HepG2 (cell line): ENCODE results near the gene C19orf85. TPM values are rescaled to one million over a fixed set of nuclear protein-coding genes. Genes with fewer than 3 reads are reported as not detected.

Source experiments
- ATAC-seq: fragments of 200-7000 bp; cut with Tn5 transposase; 3 replicates; pipeline ENCODE4 v1.9.1; 2020; ENCODE audit warnings: mild to moderate bottlenecking, moderate library complexity
- BruUV-seq: library from RNA; stranded (reverse); fragments of 400-500 nt; replicated peaks from 2 replicates; lab custom pipeline; 2021; lab: Mats Ljungman, UMichigan
- CTCF ChIA-PET: fragments of 300-600 bp; formaldehyde crosslinking; extraction: SDS; loops from one replicate; lab custom pipeline; 2021; ENCODE audit warnings: low total read pairs, inconsistent platforms, low intra/inter-chr PET ratio; lab: Yijun Ruan, JAX
- POLR2A ChIA-PET: fragments of 350-600 bp; sonication (Branson Sonifier 250); formaldehyde crosslinking; loops from one replicate; lab custom pipeline; 2020; ENCODE audit warnings: antibody characterized with exemption, inconsistent platforms; lab: Yijun Ruan, JAX
- DNase-seq: peaks from one replicate; pipeline ENCODE4 v3.0.0-alpha.2; 2015; ENCODE audit warnings: low spot score
- FAIRE-seq: peaks from 3 replicates; lab custom pipeline; 2011; peaks lifted over from hg19 to GRCh38; lab: Jason Lieb, UNC
- H2AFZ ChIP-seq: one replicate; pipeline ENCODE4 v1.6.1; 2011; ENCODE audit warnings: low read length, inconsistent platforms
- H3K27ac ChIP-seq: fragments of 300-600 bp; 3 replicates; pipeline ENCODE4 v1.8.0; 2011; ENCODE audit warnings: mixed run types, mild to moderate bottlenecking, mixed read lengths, low read length, inconsistent platforms; ENCODE audit not compliant: insufficient read depth; ENCODE audit errors: extremely low read length
- H3K27me3 ChIP-seq, 2 experiments: fragments of 200-600 bp in 1 of 2; 2 replicates in 1 of 2; 3 replicates in 1 of 2; pipeline versions ENCODE4 v1.6.0 to v1.8.0; 2011; ENCODE audit warnings: low read length in 2 of 2, mild to moderate bottlenecking in 2 of 2, moderate library complexity in 2 of 2, inconsistent platforms in 1 of 2; ENCODE audit not compliant: insufficient read depth in 2 of 2, control insufficient read depth in 1 of 2
- H3K36me3 ChIP-seq, 2 experiments: fragments of 200-600 bp in 1 of 2; replicated peaks in 1 of 2; 2 replicates in 1 of 2; 3 replicates in 1 of 2; pipeline versions ENCODE4 v1.5.1 to v1.8.0; 2011; ENCODE audit warnings: low read length in 2 of 2, inconsistent platforms in 1 of 2; ENCODE audit not compliant: insufficient read depth in 2 of 2, control insufficient read depth in 1 of 2
- H3K4me1 ChIP-seq: 2 replicates; pipeline ENCODE4 v1.5.1; 2012; ENCODE audit warnings: low read length, inconsistent platforms; ENCODE audit not compliant: insufficient read depth
- H3K4me2 ChIP-seq: 2 replicates; pipeline ENCODE4 v1.6.0; 2011; ENCODE audit warnings: low read depth, low read length, inconsistent platforms
- H3K4me3 ChIP-seq, 3 experiments: fragments of 200-600 bp in 1 of 3; sonication (generic), shearing (Covaris generic) in 1 of 3; replicated peaks in 1 of 3; 2 replicates each; pipeline ENCODE4 v1.5.1; 2011 to 2016; ENCODE audit warnings: low read length in 3 of 3, inconsistent platforms in 2 of 3, low read depth in 2 of 3, mild to moderate bottlenecking in 2 of 3, control low read depth in 1 of 3, mixed read lengths in 1 of 3; ENCODE audit not compliant: insufficient read depth in 1 of 3
- H3K79me2 ChIP-seq: one replicate; pipeline ENCODE4 v1.6.1; 2011; ENCODE audit warnings: low read length, inconsistent platforms; ENCODE audit not compliant: insufficient read depth
- H3K9ac ChIP-seq: 2 replicates; pipeline ENCODE4 v1.6.0; 2011; ENCODE audit warnings: mild to moderate bottlenecking, low read depth, low read length, inconsistent platforms; ENCODE audit not compliant: insufficient read depth
- H3K9me3 ChIP-seq: 2 replicates; pipeline ENCODE4 v1.5.1; 2012; ENCODE audit warnings: mild to moderate bottlenecking, low read length
- H4K20me1 ChIP-seq: 2 replicates; pipeline ENCODE4 v1.6.0; 2011; ENCODE audit warnings: inconsistent platforms, mild to moderate bottlenecking, low read length, moderate library complexity; ENCODE audit not compliant: insufficient read depth
- CAMTA2 ChIP-seq: sonication (generic); formaldehyde crosslinking; IDR thresholded peaks from 2 replicates; pipeline ENCODE4 v1.4.0; 2020; ENCODE audit warnings: mild to moderate bottlenecking, missing genetic modification reagents, borderline replicate concordance
- GATA4 ChIP-seq: sonication (generic); IDR thresholded peaks from 2 replicates; pipeline ENCODE4 v1.6.1; 2016; ENCODE audit warnings: antibody characterized with exemption, low read depth, borderline replicate concordance
- GZF1 ChIP-seq: sonication (generic); formaldehyde crosslinking; IDR thresholded peaks from 2 replicates; pipeline ENCODE4 v1.5.1; 2020; ENCODE audit warnings: mild to moderate bottlenecking, missing genetic modification reagents
- HMG20B ChIP-seq: conservative IDR thresholded peaks from 2 replicates; pipeline ENCODE4 v1.6.1; 2016; ENCODE audit warnings: missing genetic modification reagents, missing compliant biosample characterization
- MEIS1 ChIP-seq: sonication (generic); formaldehyde crosslinking; IDR thresholded peaks from 2 replicates; pipeline ENCODE4 v1.9.0; 2021; ENCODE audit warnings: mild to moderate bottlenecking, missing genetic modification reagents, moderate library complexity, borderline replicate concordance
- RBM39 ChIP-seq: fragments of 200-400 bp; formaldehyde crosslinking; IDR thresholded peaks from one replicate; pipeline ENCODE4 v1.6.1; 2018; ENCODE audit warnings: antibody characterized with exemption, mild to moderate bottlenecking, low read depth, low read length; ENCODE audit not compliant: poor library complexity, severe bottlenecking
- SUZ12 ChIP-seq: fragments of 150-350 bp; IDR thresholded peaks from 2 replicates; pipeline ENCODE4 v1.6.1; 2014; ENCODE audit warnings: low read depth, low read length
- WGBS: methylation state at CpG from one replicate; pipeline ENCODE4 v1.1.6; 2017; ENCODE audit warnings: low lambda C conversion rate; 5-methylcytosine and 5-hydroxymethylcytosine counted together
- in situ Hi-C: cut with HindIII; loops from 2 replicates; pipeline ENCODE4 v1.10.0; 2017; ENCODE audit warnings: low pct_unique_long_range_greater_than_20kb; ENCODE audit not compliant: extremely low pct_ligation_motif_present
- intact Hi-C: fragments of 100-400 bp; cut with micrococcal nuclease; formaldehyde crosslinking; loops from one replicate; pipeline ENCODE4 v1.10.0; 2022; ENCODE audit not compliant: unreplicated experiment
- polyA plus RNA-seq, 8 experiments: library from polyadenylated mRNA; depleted of rRNA in 3 of 8; stranded (reverse) in 7 of 8; unstranded in 1 of 8; fragments of >200 nt; fragmentation: Illumina TruSeq in 4 of 8; extraction: Trizol in 4 of 8; gene quantifications; 2 replicates each; pipeline versions ENCODE4 v1.2.1 to v1.2.3, GENCODE V29; 2011 to 2016; ENCODE audit warnings: low read depth in 4 of 8, missing spikeins in 1 of 8, mixed read lengths in 1 of 8; ENCODE audit not compliant: insufficient read depth in 1 of 8
- total RNA-seq, 5 experiments: library from RNA; depleted of rRNA; stranded (reverse); fragments of >200 nt; fragmentation: Illumina TruSeq; extraction: Trizol; gene quantifications; 2 replicates each; pipeline ENCODE4 v1.2.3, GENCODE V29; 2016; ENCODE audit warnings: low read depth in 1 of 5
- TF ChIP-seq, protein P1 (sequence below): sonication (generic); formaldehyde crosslinking; IDR thresholded peaks from 2 replicates; pipeline ENCODE4 v1.8.0; 2022; ENCODE audit warnings: missing genetic modification reagents, mild to moderate bottlenecking, inconsistent platforms, borderline replicate concordance
- TF ChIP-seq, protein P2 (sequence below): sonication (generic); formaldehyde crosslinking; IDR thresholded peaks from 2 replicates; pipeline ENCODE4 v1.8.0; 2022; ENCODE audit warnings: low read depth, missing genetic modification reagents

Gene C19orf85
- total and polyA plus RNA-seq, 2 of the 13 experiments (the other 11 are each of a cell fraction or from before 2014, with no cell fraction given): not detected

DNA sequence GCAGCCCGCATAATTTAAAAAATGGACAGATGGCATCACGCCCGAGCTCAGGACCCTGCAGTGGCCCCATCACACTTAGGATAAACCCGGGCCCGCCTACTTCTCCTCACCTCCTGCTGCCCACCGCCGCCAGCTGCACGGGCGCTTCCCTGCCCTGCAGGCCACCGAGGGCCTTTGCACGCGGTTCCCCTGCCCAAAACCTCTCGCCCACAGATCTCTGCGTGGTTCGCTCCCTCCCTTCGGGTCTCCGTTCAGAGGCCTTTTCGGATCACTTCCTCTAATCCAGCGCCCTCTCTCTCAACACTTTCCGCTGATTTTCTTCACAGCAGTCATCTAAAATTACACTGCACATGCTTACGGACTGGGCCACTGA is 23.2 kb downstream of the C19orf85 start (continued):
- TF ChIP-seq MEIS1 (no peak), RBM39 (no peak)
- TF ChIP-seq, protein P1, sequence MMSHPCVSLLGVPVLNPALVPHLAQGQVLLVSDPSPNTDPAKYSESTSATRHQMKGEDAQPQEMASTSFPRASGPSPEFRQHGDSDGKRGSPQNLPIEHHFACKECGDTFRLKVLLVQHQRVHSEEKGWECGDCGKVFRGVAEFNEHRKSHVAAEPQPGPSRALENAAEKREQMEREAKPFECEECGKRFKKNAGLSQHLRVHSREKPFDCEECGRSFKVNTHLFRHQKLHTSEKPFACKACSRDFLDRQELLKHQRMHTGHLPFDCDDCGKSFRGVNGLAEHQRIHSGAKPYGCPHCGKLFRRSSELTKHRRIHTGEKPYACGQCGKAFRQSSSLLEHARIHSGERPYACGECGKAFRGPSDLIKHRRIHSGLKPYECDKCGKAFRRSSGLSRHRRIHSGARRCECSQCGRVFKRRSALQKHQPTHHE (CRISPR knock-in tag): no peak
- TF ChIP-seq, all 625 proteins: peak for 0

DNA sequence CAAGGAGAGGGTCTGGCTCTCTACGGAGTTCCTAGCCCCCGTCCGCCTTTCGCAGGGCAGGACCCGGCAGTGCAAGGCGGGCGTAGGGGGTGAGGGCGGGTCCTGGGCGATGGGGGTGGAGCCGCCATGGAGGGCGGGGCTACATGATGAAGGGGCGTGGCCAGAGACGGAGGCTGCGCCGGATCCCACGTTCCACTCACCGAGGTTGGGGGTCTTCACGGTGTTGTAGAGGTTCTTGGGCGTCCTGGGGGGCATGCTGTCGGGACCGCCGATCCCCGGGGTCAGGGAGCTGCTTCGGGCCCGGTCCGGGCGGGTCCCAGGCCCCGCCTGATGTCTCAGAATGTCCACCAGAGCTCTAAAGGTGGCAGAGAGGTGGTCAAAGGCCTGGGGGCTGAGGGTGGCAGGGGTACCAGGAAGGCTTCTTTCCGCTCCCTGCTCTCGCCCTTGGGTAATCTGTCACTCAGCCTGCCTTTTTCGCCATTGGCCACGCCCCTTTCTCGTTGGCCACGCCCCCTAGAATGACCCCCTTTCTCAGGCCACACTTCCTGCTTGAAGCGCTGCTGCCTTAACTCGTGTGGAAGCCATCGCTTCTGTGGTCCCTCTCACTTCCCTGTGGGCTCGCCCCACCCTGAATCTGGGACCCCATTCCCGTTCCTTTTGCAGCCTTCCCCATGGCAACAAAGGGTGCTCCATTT is 24.0 kb downstream of the C19orf85 start:
- ATAC-seq (no peak), FAIRE-seq (no peak), DNase-seq (no peak)
- WGBS: 23% methylated on average over 12 of the region's 39 CpGs
- H2AFZ ChIP-seq: no peak overlapping the region
- no peak for TF ChIP-seq GZF1 (CRISPR knock-in tag)
- no peak for TF ChIP-seq SUZ12
- TF ChIP-seq GATA4: no peak
- TF ChIP-seq, protein P2, sequence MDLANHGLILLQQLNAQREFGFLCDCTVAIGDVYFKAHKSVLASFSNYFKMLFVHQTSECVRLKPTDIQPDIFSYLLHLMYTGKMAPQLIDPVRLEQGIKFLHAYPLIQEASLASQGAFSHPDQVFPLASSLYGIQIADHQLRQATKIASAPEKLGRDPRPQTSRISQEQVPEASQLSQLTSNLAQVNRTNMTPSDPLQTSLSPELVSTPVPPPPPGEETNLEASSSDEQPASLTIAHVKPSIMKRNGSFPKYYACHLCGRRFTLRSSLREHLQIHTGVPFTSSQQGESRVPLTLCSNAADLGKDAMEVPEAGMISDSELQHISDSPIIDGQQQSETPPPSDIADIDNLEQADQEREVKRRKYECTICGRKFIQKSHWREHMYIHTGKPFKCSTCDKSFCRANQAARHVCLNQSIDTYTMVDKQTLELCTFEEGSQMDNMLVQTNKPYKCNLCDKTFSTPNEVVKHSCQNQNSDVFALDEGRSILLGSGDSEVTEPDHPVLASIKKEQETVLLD: no peak
- TF ChIP-seq CAMTA2 (CRISPR knock-in tag): no peak
- no peak for TF ChIP-seq HMG20B (CRISPR knock-in tag)
- in situ Hi-C loops: no loop called here
- no peak overlapping the region for H3K9ac ChIP-seq
- H3K27ac ChIP-seq: no peak overlapping the region
- no peaks in the 10 kb centered on the region for H3K36me3 ChIP-seq
- H3K4me2 ChIP-seq: no peak overlapping the region
- H3K27me3 ChIP-seq: peaks cover 6 to 40% of the 10 kb centered on the region in 2 experiments; a peak in 4 of 5 replicates
- H3K4me3 ChIP-seq: no peak overlapping the region; a peak in 1 of 6 replicates
- H4K20me1 ChIP-seq: peaks cover 4% of the 10 kb centered on the region; the same call in 1 of the 2 replicates
- POLR2A ChIA-PET: no interaction called here
- intact Hi-C loops: no loop called here
- H3K4me1 ChIP-seq: no peaks in the 10 kb centered on the region
- no peaks in the 10 kb centered on the region for H3K9me3 ChIP-seq
- CTCF ChIA-PET: no interaction called here
- BruUV-seq: no TSS peak
- H3K79me2 ChIP-seq: no peaks in the 10 kb centered on the region
